TTC549 (cell line): ENCODE results near the gene XCR1.
"Not testable (repeated sequence)": the region's sequence is repeated elsewhere in the genome, so short reads cannot be mapped to it uniquely, and the experiment has no call there.

ENCODE experiments used
- FAIRE-seq: peaks from 2 replicates; lab custom pipeline; 2012; peaks lifted over from hg19 to GRCh38; lab: Jason Lieb, UNC

Gene XCR1

GRCh38 chr3:46003706-46004105 lies 23.6 kb downstream of the XCR1 start:
- FAIRE-seq: not testable (repeated sequence)

GRCh38 chr3:46001178-46001577 lies 26.1 kb downstream of the XCR1 start:
- FAIRE-seq: no peak

GRCh38 chr3:45997942-45998341 lies 29.3 kb downstream of the XCR1 start:
- FAIRE-seq: no peak

GRCh38 chr3:45997499-45997898 lies 29.8 kb downstream of the XCR1 start:
- not testable (repeated sequence) for FAIRE-seq

GRCh38 chr3:45995236-45996192 lies 31.8 kb downstream of the XCR1 start, which contains the start of gene FYCO1:
TSS of gene FYCO1 (minus strand) at chr3:45995824. CDS start at chr3:45984910, 10,914 bp downstream.
- FAIRE-seq: no peak

GRCh38 chr3:45994419-45995235 lies 32.7 kb downstream of the XCR1 start:
- FAIRE-seq: no peak

GRCh38 chr3:45993421-45994027 lies 33.8 kb downstream of the XCR1 start:
- no peak for FAIRE-seq

GRCh38 chr3:45992821-45993221 lies 34.5 kb downstream of the XCR1 start:
- FAIRE-seq: no peak

GRCh38 chr3:45992133-45992729 lies 35.1 kb downstream of the XCR1 start:
- FAIRE-seq: no peak

- no peak for FAIRE-seq
Observed at GRCh38 chr3:45991341-45991740, 35.9 kb downstream of the XCR1 start.

GRCh38 chr3:45990181-45990580 lies 37.1 kb downstream of the XCR1 start:
- FAIRE-seq: no peak

- no peak for FAIRE-seq
Observed at GRCh38 chr3:45988804-45989203, 38.5 kb downstream of the XCR1 start.

- no peak for FAIRE-seq
Observed at GRCh38 chr3:45988362-45988761, 38.9 kb downstream of the XCR1 start.

- no peak for FAIRE-seq
Observed at GRCh38 chr3:45987368-45988291, 39.7 kb downstream of the XCR1 start.

GRCh38 chr3:45986303-45986982 lies 40.8 kb downstream of the XCR1 start:
- no peak for FAIRE-seq

GRCh38 chr3:45985532-45986302 lies 41.6 kb downstream of the XCR1 start:
- FAIRE-seq: no peak

- no peak for FAIRE-seq
Observed at GRCh38 chr3:45984331-45985312, 42.7 kb downstream of the XCR1 start.

GRCh38 chr3:45983770-45984169 lies 43.5 kb downstream of the XCR1 start:
- FAIRE-seq: no peak
